SU-DHL-6 (cell line): ENCODE results near the gene SPDYA.

ENCODE experiments used
- CTCF ChIP-seq: fragments of 200-600 bp; sonication (generic); IDR thresholded peaks from one replicate; pipeline ENCODE4 v1.5.1; 2017; ENCODE audit warnings: antibody characterized with exemption, mild to moderate bottlenecking, low read length, moderate library complexity; ENCODE audit not compliant: insufficient read depth, poor library complexity, severe bottlenecking
- EZH2phosphoT487 ChIP-seq: fragments of 200-600 bp; sonication (generic), shearing (Covaris generic); conservative IDR thresholded peaks from 2 replicates; pipeline ENCODE4 v1.6.1; 2018; ENCODE audit warnings: mild to moderate bottlenecking, antibody characterized with exemption, low read length, moderate library complexity, mixed read lengths

GRCh38 chr2:28802975-28803429 lies 7.6 kb upstream of the SPDYA start:
- no peak for TF ChIP-seq CTCF
- TF ChIP-seq EZH2phosphoT487 = no peak
